ENCODE results near the gene HAGHL.
"Not testable (repeated sequence)": the region's sequence is repeated elsewhere in the genome, so short reads cannot be mapped to it uniquely, and the experiment has no call there.

HAGHL gene

DNA sequence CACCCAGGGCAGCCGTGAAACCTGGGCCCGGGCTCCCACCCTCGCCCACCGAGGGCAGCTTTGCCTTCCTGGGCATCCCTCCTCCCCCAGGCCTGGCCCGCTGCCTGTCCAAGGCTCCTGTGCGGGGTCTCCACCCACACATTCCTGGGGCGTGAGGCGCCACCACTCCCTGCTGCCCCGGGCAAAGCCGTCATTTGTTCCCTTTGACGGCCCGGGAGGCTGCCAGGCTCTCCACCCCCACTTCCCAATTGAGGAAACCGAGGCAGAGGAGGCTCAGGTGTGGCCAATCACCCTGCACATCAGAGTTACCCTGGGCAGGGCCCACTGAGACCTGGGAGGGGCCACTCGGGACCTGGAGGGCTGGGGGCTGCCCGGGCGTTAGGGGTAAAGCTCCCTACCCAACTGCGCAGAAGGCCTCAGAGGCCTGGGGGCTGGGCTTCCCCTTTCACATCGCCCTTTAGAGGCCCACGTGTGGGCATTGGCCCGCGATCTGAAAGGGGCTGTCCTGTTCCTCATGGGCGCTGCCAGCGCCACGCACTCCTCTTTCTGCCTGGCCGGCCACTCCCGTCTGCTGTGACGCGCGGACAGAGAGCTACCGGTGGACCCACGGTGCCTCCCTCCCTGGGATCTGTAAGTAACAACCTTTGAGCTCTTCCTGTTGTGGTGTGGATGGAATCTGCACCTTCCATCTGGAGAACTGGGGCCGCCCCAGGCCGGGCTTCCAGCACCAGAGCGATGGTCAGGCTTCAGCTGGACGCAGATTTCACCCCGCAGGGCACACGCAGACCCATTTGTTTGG, 33.8 kb downstream of the HAGHL start, which contains the start of gene MSLN:
Gene MSLN (plus strand): TSS at position 190 of the 799 bp plus-strand sequence. CDS start 1,947 bp downstream, outside the sequence.
- DNase-seq = no peak

DNA sequence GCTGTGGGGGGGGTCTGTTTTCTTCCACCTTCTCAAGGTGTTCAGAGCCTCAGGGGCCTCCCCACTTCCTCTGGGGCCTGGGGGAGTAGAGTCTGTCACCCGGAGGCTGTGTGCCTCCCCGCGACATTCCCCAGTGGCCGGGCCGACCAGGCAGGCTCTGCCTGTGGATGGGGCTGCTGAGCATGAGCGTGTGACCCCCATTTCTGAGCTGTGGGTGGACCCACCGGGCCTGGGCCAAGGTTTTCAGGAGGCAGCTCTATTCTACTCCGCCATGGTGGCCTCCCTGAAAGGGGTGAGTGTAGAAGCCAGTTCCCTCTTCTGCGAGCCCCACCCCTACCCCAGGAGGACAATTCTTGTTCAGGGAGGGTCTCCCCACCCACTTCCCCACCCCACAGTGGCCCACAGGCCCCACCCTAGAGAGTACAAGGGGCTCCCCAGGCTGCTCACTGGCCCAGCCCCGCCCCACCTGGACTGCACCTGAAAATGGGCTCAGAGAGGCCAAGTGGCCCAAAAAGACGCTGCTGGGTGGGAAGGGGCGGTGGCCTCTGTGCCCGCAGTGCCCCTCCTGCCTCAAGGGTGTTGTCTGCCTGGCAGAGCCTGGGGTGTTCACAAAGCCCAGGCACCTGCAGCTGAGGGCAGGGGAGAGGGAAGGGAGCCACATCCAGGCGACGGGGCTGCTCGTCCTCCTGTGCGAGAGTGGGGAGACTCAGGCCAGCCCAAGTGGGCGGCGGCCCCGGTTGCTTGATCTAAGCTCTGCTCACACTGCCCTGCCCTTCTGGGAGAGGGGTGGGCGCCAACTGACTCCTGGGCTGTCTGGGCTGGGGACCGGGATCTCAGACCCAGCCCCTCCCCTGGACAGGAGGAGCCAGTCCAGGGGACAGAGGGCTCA, 35.0 kb downstream of the HAGHL start:
- DNase-seq = no peak

DNA sequence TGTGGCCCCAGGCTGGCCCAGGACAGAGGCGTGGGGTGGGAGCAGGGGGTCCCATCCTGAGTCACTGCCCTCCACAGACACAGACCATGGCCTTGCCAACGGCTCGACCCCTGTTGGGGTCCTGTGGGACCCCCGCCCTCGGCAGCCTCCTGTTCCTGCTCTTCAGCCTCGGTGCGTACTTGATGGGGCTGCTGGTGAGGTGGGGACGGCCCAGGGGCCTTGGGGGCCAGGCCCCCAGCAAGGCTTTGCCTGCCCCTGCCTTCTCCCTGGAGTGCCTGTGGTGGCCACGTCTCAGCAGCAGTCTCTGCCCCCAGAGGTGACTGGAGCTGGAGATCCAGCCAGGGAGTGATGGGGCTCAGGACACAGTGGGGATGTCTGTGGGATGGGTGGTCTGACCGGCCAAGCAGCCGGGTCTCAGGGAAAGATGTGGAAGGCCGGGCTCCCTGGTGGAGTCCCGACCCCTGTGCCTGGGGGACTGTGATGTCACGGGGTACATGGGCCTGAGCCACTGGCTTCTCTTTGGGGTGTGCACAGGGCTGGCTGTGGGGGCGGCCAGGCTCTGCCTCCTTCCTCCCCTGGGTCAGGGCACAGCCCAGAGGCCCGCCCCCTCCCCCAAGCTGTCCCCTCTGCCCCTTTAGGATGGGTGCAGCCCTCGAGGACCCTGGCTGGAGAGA, 35.8 kb downstream of the HAGHL start:
- no peak for DNase-seq

DNA sequence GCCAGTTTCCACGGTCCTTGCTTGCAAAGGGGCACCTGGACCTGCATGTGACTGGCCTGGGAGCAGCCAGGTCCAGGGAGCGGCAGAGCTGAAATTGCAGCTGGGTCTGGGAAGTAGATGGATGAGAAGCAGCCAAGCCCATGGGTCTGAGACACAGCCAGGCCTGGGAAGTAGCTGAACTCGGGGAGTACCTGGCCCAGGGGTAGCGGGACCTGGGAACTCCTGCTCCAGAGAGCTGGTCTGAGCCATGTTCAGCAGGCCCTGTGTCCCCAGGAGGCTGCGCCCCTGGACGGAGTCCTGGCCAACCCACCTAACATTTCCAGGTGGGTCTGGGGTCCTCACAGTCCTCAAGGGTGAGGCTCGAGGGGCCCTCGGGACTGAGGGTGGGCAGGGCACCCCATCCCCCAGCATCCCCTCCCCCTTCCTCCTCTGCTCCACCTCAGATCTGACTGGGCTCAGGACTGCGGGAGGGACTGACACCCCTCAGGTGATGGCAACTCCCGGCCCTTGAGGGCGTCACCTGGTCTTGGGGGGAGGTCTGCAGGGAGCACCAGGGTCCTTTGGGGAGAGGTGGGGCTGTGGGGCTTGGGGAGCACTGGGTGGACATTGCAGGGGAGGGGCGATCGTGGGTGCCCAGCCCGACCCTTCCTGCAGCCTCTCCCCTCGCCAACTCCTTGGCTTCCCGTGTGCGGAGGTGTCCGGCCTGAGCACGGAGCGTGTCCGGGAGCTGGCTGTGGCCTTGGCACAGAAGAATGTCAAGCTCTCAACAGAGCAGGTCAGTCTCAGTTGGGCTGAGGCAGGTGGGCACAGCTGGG, 36.7 kb downstream of the HAGHL start:
- no peak for DNase-seq

DNA sequence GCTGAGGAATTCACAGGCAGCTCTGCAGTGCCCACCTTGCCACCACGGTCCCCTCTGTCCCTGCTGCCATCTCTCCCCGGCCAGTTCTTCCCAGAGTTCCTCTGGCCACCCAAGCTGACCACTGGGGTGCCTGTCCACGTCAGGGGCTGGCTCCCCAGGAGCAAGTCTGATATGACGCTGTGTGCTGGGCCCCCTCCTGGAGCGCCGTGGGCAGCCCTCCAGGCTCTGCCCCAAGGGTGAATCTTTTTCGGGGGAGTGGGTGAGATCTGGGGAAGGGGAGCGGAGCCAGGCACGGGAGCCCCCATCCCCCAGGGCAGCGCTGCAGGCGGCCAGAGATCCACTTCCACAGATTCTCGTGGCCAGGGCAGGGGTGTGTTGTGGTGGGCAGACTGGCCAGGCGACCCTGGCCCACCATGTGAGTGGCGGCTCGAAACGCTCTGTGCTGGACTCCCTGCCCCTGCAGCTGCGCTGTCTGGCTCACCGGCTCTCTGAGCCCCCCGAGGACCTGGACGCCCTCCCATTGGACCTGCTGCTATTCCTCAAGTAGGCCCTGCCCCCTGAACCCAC, 37.4 kb downstream of the HAGHL start:
- DNase-seq = no peak

DNA sequence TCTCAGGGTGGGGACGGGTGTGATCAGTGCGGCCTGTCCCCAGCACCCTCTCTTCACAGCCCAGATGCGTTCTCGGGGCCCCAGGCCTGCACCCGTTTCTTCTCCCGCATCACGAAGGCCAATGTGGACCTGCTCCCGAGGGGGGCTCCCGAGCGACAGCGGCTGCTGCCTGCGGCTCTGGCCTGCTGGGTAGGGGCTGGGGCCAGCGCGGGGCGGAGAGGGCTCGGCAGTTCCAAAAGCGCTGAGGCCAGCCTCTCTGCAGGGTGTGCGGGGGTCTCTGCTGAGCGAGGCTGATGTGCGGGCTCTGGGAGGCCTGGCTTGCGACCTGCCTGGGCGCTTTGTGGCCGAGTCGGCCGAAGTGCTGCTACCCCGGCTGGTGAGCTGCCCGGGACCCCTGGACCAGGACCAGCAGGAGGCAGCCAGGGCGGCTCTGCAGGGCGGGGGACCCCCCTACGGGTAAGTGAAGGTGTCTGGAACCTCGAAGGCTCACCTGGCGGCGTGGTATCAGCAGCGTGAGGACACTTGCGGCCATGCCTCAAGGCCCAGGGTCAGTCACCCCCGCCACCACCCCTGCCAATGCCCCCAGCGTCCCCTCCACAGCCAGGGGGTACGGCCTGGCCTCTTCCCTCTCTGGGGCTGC, 38.1 kb downstream of the HAGHL start:
- DNase-seq = no peak

DNA sequence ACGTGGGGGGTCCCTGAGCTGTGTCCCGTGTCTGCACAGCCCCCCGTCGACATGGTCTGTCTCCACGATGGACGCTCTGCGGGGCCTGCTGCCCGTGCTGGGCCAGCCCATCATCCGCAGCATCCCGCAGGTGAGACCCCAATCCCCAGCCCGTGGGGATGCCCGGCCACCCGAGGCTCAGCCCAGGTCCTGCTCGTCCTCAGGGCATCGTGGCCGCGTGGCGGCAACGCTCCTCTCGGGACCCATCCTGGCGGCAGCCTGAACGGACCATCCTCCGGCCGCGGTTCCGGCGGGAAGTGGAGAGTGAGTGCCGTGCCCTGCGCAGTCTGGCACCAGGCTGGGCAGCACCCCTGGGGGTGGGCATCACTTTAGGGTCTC, 38.6 kb downstream of the HAGHL start:
- no peak for DNase-seq

DNA sequence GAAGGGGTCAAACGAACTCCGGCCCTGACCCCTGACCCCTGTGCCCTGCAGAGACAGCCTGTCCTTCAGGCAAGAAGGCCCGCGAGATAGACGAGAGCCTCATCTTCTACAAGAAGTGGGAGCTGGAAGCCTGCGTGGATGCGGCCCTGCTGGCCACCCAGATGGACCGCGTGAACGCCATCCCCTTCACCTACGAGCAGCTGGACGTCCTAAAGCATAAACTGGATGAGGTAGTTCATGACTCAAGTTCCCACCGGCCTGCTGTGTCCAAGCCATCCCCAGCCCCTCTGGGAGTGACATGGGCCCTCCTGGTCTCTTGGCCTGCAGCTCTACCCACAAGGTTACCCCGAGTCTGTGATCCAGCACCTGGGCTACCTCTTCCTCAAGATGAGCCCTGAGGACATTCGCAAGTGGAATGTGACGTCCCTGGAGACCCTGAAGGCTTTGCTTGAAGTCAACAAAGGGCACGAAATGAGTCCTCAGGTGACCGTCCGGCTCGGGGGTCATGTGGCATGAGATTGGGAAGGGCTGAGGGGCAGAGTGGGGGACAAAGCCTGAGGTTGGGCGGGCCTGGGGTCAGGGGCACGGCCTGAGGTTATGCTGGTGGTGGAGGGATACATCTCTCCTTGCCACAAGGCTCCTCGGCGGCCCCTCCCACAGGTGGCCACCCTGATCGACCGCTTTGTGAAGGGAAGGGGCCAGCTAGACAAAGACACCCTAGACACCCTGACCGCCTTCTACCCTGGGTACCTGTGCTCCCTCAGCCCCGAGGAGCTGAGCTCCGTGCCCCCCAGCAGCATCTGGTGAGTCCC, 39.3 kb downstream of the HAGHL start:
- DNase-seq = no peak

DNA sequence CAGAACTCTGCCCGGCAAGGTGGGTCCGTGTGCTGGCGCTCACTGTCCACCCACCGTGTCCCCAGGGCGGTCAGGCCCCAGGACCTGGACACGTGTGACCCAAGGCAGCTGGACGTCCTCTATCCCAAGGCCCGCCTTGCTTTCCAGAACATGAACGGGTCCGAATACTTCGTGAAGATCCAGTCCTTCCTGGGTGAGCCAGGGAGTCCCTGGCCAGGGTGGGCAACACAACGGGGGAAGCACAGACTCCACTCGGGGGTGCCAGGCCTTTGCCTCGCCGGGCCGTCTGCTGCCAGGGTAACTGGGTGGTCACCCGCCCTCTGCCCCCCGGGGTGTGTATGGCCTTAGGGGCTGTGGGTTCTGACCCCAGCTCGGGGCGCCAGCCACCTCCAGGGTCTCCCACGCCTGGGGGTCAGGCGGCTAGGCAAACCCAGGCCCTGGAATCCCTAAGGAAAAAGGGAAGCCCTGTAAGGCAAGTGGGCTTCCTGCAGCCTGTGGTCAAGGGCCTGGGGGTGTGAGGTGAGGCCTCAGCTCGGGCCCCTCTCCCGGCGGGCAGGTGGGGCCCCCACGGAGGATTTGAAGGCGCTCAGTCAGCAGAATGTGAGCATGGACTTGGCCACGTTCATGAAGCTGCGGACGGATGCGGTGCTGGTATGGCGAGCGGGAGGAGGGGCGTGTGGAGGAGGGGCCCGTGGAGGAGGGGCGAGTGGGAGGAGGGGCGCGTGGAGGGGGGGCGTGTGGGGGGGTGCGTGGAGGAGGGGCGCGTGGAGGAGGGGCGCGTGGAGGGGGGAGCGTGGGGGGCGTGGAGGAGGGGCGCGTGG, 40.1 kb downstream of the HAGHL start:
- no peak for DNase-seq

DNA sequence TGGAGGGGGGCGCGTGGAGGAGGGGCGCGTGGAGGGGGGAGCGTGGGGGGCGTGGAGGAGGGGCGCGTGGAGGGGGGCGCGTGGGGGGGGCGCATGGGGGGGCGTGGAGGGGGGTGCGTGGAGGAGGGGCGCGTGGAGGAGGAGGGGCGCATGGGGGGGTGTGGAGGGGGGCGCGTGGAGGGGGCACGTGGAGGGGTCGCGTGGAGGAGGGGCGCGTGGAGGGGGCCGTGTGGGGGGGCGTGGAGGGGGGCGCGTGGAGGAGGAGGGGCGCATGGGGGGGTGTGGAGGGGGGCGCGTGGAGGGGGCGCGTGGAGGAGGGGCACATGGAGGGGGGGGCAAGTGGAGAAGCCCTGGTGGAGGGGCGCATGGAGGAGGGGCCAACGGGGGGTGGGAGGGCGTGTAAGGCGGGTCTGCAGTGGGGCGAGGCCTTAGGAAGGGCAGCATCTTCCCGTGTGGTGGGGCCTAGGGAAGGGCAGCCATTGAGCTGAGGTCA, 40.9 kb downstream of the HAGHL start:
- DNase-seq = no peak

DNA sequence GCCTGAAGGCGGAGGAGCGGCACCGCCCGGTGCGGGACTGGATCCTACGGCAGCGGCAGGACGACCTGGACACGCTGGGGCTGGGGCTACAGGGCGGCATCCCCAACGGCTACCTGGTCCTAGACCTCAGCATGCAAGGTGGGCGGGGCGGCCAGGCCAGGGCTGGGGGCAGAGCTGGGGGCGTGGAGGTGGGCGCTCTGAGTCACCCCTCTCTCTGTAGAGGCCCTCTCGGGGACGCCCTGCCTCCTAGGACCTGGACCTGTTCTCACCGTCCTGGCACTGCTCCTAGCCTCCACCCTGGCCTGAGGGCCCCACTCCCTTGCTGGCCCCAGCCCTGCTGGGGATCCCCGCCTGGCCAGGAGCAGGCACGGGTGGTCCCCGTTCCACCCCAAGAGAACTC, 41.5 kb downstream of the HAGHL start:
- no peak for DNase-seq

DNA sequence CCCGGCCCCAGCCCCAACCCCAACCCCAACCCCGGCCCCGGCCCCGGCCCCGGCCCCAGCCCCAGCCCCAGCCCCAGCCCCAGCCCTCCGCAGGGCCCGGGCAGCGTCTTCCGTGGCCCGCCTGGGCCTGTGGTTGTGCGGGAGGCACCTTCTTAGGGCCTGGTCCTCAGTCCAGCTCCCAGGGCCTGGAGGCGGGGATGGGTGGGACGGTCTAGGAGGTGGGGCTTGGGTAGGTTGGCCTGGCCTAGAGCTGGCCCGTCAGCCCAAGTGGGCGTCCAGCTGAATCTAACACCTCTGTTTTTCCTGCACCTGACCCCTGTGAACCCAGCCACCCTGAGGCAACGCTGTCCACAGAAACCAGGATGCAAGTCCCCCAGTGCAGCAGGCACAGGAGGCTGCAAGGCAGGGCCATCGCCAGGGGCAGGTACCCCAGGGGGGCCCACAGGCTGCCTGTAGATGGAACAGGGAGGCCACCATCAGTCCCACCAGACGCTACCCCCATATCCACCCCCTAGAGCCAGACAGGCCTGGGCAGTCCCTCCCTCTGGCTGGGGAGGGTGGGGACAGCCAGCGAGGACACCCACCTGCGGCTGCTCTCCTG, 42.4 kb downstream of the HAGHL start:
- no peak for DNase-seq

DNA sequence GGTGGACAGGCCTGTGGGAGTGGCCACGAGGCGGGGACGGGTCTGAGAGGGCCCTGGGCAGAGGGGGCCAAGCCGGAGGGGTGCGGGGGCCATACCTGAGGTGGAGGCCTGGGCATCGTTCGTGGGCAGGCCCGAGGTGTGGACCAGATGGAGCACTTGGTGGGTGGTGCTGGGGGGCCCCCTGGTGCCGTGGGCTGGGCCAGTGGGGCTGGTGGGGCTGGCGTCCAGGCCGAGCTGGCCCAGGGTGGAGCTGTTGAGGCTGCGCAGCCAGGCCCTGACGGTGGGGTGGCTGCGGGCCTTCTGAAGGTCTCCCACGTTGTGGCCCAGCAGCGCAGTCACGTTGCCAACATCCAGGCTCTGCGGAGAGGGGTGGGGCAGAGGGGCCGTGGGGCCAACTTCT, 43.0 kb downstream of the HAGHL start:
- no peak for DNase-seq

DNA sequence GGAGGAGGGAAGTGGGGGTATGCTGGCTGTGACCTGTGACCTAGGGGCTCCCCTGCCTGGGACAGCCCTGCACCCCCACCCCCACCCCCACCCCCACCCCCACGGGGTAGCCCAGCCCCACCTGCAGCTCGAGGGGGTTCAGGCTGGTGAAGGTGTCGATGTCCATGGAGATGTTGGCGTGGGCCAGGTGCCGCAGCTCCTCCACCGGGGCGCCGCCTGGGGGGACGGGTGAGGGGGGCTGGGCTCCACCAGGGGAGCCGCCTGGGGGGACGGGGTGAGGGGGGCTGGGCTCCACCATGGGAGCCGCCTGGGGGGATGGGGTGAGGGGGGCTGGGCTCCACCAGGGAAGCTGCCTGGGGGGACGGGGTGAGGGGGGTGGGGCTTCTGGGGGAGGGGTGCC, 43.5 kb downstream of the HAGHL start:
- DNase-seq = no peak

DNA sequence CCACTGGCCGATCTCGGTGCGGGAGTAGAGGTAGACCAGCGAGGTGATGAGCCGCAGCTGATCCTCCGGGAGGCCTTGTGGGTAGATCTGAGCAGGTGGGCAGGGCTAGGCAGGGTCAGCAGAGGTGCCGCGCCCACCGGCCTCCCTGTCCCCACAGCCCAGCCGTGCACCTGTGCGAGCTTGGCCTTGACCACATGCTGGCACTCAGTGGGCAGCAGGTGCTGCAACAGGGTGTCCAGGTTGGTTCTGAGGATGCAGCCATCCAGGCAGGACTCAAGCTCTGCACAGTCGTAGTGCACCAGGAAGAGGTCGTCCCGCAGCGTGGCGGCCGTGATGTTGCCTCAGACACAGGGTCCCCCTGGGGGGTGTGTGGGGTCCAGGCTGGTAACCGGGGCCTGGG, 46.1 kb downstream of the HAGHL start:
- no peak for DNase-seq

DNA sequence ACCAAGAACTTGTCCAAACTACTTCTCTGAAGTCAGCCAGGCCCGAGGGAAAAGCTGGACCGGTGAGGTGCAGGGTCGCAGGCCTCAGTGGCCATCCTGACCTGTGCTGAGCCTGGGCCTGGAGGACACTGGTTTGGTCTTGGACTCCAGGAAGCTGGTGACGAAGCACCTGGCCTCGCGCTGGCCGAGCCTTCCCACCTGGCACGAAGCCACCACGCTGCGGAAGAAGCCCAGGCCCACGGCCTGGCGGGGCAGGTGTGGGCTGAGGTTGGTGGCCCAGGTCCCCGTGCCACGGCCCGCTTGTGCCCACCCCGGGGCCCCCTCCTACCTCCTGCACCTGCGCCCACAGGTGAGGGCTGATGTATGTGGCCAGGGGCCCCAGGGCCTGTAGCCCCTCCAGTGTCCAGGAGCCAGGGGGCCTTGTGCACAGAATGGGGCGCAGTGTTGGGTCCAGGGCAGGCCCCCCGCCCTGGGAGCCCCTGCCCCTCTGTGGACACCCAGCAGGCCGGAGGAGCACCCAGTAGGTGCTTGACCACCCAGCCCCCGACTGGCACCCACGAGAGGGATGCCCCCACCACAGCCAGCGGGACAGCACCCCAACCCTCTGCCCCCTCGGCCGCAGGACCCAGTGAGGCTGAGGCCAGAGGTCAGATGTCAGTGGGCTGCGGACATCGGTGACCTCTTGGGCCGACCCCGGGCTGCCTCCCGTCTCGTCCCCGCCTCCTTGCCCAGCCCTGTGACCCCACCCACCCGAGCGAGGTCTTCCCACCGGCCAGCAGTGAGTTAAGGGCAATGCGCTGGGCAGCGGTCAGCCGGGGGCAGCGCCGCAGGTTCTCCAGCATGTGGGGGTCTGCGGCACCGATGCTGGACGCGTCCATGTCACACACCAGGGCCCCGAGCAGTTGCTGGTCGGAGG, 47.4 kb downstream of the HAGHL start:
- no peak for DNase-seq

DNA sequence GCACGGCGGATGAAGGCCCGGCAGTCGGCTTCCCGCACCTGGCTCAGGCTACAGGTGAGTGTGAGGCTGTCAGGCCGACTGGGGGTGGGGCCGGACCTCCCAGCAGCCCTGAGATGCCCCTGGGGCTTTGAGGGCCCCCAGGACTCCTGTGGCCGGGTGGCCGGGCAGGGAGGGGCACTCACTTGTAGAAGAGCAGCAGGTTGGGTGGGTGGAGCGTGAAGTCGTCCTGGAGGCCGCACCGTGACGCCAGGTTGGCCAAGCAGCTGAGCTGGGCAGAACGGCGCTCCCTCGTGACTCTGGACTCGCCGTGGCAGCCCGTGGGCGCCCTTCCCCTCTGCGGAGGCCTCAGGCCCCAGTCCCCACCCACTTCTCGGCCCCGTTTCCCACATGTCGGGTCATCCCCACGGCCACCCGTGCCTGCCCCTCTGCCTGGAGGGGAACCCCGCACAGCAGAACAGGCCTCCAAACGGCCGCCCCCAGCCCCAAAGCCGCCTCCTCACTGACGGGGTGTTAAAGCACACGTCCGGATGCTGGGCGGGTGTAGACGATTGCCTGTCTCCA, 48.4 kb downstream of the HAGHL start:
- DNase-seq = no peak

DNA sequence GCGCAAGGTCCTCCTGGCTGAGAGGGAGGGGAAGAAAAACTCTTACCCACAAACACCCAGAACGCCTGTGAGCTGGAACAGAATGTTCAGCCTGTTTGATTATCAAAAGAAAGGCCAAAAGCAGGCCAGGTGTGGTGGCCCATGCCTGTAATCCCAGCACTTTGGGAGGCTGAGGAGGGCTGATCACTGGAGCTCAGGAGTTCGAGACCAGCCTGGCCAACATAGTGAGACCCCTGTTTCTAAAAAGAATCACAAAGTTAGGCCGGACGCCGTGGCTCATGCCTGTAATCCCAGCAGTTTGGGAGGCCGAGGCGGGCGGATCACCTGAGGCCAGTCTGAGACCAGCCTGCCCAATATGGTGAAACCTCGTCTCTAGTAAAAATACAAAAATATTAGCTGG, 49.4 kb downstream of the HAGHL start:
- not testable (repeated sequence) for DNase-seq
